ENCODE results near the gene CRACDL.

The CRACDL gene

GRCh38 chr2:98799375-98800329 lies 136.4 kb downstream of the CRACDL start:
- no peak for DNase-seq

GRCh38 chr2:98796775-98797544 lies 139.1 kb downstream of the CRACDL start:
- no peak for DNase-seq

- DNase-seq: no peak
Observed at GRCh38 chr2:98795891-98796676, 139.9 kb downstream of the CRACDL start.

- DNase-seq: no peak
Observed at GRCh38 chr2:98793897-98794830, 141.9 kb downstream of the CRACDL start.

- no peak for DNase-seq
Observed at GRCh38 chr2:98793275-98793674, 142.8 kb downstream of the CRACDL start.

- no peak for DNase-seq
Observed at GRCh38 chr2:98790221-98790620, 145.8 kb downstream of the CRACDL start.

- DNase-seq: no peak
Observed at GRCh38 chr2:98787700-98788099, 148.3 kb downstream of the CRACDL start.

- DNase-seq: no peak
Observed at GRCh38 chr2:98786179-98786578, 149.8 kb downstream of the CRACDL start.

- no peak for DNase-seq
Observed at GRCh38 chr2:98782570-98782969, 153.5 kb downstream of the CRACDL start.

GRCh38 chr2:98781822-98782221 lies 154.2 kb downstream of the CRACDL start:
- DNase-seq: no peak

- DNase-seq: no peak
Observed at GRCh38 chr2:98778741-98779483, 157.1 kb downstream of the CRACDL start.

- no peak for DNase-seq
Observed at GRCh38 chr2:98778151-98778550, 157.9 kb downstream of the CRACDL start.

GRCh38 chr2:98777710-98778109 lies 158.3 kb downstream of the CRACDL start:
- no peak for DNase-seq

GRCh38 chr2:98777076-98777475 lies 158.9 kb downstream of the CRACDL start:
- DNase-seq: no peak

- no peak for DNase-seq
Observed at GRCh38 chr2:98776136-98776535, 159.9 kb downstream of the CRACDL start.

GRCh38 chr2:98775146-98775986 lies 160.7 kb downstream of the CRACDL start:
- DNase-seq: no peak

- no peak for DNase-seq
Observed at GRCh38 chr2:98773907-98774306, 162.1 kb downstream of the CRACDL start.

GRCh38 chr2:98773169-98773568 lies 162.9 kb downstream of the CRACDL start:
- no peak for DNase-seq

GRCh38 chr2:98772536-98772935 lies 163.5 kb downstream of the CRACDL start:
- no peak for DNase-seq

Data from activated CD4-positive, alpha-beta T cell treated with anti-CD3 and anti-CD28 coated beads for 1 hour (primary cell).